Measurements from ENCODE around the gene FOXK1. TPM values are rescaled to one million over a fixed set of nuclear protein-coding genes. Genes with fewer than 3 reads are reported as not detected.

Gene FOXK1
- total RNA-seq, 2 experiments from 2014 or later: 38.5 to 39.6 TPM

DNA sequence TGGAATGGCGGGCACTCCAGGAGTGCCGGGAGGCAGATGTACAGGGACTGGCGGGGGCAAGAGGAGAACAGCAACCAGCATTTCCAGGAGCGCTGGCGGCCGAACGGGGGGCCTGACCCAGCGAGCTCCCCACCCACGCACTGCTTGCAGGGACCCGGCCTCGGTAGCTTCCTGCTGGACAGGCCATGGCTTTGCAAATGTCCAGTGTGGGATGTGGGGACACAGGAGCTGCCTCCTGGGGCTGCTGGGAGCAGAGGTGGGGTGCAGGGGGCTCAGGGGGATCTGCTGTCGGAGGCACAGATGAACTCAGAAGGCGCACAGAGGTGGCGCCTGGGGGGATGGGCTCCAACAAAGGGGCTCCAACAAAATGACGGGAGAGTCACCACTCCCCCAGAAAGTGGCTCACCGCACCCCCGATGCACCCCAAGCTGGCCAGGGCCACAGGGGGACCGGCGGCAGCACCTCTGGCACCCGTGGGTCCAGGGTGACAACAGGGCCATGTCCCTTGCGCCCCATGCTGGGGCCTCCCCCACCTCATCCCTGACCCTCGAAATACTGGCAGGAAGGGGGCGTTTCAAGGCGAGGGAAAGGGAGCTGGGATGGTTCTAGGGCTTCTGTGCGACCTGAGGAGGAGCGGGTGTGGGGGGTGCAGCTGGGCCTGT lies 134.5 kb downstream of the FOXK1 start:
- H3K36me3 Mint-ChIP-seq (ENCODE audit: low read depth): no peaks in the 10 kb centered on the region
- no peaks in the 10 kb centered on the region for H3K9me3 Mint-ChIP-seq

DNA sequence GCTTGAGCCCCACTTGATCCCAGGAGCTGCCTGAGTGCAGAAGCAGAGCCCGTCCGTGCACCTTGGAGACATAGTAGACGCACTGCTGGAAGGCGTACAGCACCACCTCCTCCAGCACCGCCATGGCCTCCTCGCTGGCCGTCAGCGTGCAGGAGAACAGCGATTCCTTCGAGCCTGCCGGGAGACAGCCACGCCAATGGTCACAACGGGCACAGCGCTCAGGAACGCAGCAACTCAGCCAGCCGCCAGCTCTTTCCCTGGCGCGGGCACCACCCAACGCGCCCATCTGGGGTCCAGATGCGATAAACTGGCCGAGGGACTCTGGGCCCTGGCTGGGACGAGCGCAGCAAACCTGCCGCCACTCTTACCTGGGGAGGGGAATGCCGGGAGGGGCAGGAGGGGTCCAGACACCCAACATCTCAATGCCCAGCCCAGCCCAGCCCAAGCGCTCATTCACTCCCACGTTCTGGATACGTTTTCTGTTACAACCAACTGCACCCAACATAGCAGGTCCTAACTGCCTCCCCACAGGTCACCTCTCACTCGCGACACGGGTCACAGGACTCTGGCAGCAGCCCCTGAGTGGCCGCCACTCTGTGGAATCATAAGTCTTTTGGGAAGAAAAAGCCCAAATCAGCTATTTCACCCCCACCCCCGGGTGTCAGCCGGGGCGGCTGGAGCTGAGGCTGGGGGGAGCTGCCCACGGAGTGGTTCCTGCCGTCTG lies 135.2 kb downstream of the FOXK1 start:
- no peak for TF ChIP-seq CTCF (IDR thresholded peaks at IDR 0.05)
- no peak overlapping the region for H3K27ac Mint-ChIP-seq
- DNase-seq (no peak), ATAC-seq (no peak)
- CTCF ChIA-PET: no interaction called here
- intact Hi-C loops (cut with micrococcal nuclease): no loop called here
- H3K36me3 Mint-ChIP-seq (ENCODE audit: low read depth): no peaks in the 10 kb centered on the region
- no peak overlapping the region for H3K4me3 Mint-ChIP-seq
- no peaks in the 10 kb centered on the region for H3K4me1 Mint-ChIP-seq (ENCODE audit: low read depth)
- POLR2A ChIA-PET: no interaction called here
- no peaks in the 10 kb centered on the region for H3K9me3 Mint-ChIP-seq
- peaks cover 11% of the 10 kb centered on the region for H3K27me3 Mint-ChIP-seq

More for the DNA sequence above, 134.5 kb downstream of the FOXK1 start:
- no peak for TF ChIP-seq CTCF (IDR thresholded peaks at IDR 0.05)
- peaks cover 11% of the 10 kb centered on the region for H3K27me3 Mint-ChIP-seq
- DNase-seq (no peak), ATAC-seq (no peak)
- POLR2A ChIA-PET: no interaction called here
- intact Hi-C loops (cut with micrococcal nuclease): no loop called here
- no peak overlapping the region for H3K27ac Mint-ChIP-seq
- no peak overlapping the region for H3K4me3 Mint-ChIP-seq
- no peaks in the 10 kb centered on the region for H3K4me1 Mint-ChIP-seq (ENCODE audit: low read depth)
- CTCF ChIA-PET: interaction anchor here (1.2 kb wide), 1 partner anchor 18 kb away, joined by 3 read pairs; no protein-coding TSS in a partner anchor

DNA sequence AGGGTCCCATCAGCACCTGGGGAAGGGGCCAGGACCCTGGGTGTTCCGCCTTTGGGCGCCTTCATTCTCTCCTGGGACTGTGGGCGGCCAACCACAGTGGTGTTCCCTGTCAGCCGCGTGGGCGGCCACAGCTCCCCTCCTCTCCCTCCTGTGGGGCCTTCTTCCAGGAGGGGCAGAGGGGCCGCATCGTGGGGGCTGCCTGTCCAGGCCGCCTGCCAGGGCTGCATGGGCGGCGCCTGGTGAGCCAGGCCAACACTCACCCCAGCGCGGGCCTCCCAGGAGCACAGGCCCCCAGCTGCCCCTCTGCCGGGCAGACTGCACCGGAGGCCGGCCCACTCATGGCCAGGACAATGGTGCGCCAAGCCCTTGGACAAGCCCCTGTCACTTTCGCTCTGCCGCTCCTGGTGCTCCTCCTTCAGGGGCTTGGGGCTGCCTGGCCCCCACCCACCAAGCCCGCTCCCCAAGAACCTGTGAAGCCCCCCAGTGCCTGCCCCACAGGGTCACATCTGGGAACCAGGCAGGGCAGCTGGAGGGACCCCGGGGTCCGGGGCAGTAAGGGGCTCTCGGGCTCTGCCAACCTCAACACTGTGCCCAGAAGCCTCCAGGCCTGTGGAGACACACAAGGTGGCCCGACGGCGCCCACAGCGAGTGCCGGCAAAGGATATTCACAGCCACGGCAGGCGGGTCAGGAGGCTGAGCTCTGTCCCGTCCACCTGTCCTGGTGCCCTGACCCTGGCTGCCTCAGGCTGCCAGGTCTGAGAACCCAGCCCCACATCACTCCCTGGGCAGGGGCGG lies 136.1 kb downstream of the FOXK1 start:
- ATAC-seq (no peak), DNase-seq (no peak)
- intact Hi-C loops (cut with micrococcal nuclease): no loop called here
- CTCF ChIA-PET: no interaction called here
- POLR2A ChIA-PET: no interaction called here
- Mint-ChIP-seq H3K36me3 (ENCODE audit: low read depth) (no peaks in the 10 kb centered on the region), H3K9me3 (no peaks in the 10 kb centered on the region), H3K4me3 (no peak overlapping the region), H3K27me3 (peaks cover 8% of the 10 kb centered on the region), H3K27ac (no peak overlapping the region), H3K4me1 (ENCODE audit: low read depth) (no peaks in the 10 kb centered on the region)
- TF ChIP-seq CTCF (IDR thresholded peaks at IDR 0.05): no peak

DNA sequence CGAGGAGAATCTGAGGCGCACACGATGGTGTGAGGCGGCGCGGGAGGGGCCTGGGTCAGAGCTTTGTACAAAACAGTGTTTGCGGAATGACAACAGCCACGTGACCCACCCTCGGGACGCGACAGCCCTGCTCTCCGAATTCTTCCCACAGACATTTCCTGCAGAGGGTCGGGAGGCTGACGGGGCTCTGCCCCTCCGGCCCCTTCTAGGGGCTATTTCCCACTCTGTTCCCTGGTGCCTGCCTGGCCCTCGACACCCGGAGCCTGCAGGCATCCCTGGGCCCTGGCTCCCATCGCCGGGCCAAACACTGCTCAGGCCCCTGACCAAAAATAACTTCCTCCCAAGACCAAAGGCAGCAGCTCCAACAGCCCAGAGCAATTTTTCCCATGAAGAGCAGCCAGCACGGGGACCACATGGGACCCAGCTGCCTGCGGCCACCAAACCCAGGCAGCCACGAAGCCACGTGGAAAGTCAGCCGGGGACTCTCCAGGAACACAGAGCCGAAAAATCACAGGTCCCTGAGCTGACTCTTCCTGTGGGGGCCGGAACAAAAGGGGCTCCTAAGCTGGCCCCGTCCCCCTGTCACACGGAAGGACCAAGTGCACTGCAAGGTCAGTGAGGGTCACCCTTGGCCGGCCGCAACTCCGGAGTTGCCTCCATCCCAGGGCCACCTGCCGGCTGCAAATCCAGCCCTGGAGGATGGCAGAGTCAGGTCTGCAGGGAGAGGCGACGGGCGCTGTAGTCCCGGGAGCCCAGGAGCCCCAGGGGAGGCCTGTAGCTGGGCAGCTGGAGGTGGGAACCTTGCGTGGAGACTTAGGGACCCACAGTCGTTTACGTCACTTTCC lies 137.7 kb downstream of the FOXK1 start:
- CTCF ChIA-PET: no interaction called here
- ATAC-seq (no peak), DNase-seq (no peak)
- no peak overlapping the region for H3K27ac Mint-ChIP-seq
- H3K27me3 Mint-ChIP-seq: peaks cover 2% of the 10 kb centered on the region
- TF ChIP-seq CTCF (IDR thresholded peaks at IDR 0.05): no peak
- no peaks in the 10 kb centered on the region for H3K36me3 Mint-ChIP-seq (ENCODE audit: low read depth)
- no peak overlapping the region for H3K4me3 Mint-ChIP-seq
- intact Hi-C loops (cut with micrococcal nuclease): no loop called here
- POLR2A ChIA-PET: no interaction called here
- no peaks in the 10 kb centered on the region for H3K9me3 Mint-ChIP-seq
- no peaks in the 10 kb centered on the region for H3K4me1 Mint-ChIP-seq (ENCODE audit: low read depth)
